GM21737 (cell line): ENCODE measurements around the gene POLR3A.

Experiments
- ATAC-seq: cut with Tn5 transposase; IDR thresholded peaks from one replicate; pipeline ENCODE4 v1.9.1; 2021; ENCODE audit warnings: mild to moderate bottlenecking, moderate library complexity; ENCODE audit not compliant: unreplicated experiment

The POLR3A gene

GRCh38 chr10:78047314-78047891 lies 18.1 kb upstream of the POLR3A start:
- peak; percentile 57 for ATAC-seq

GRCh38 chr10:78046711-78047269 lies 17.5 kb upstream of the POLR3A start:
- no peak for ATAC-seq

- no peak for ATAC-seq
These were observed 16.5 kb upstream of the POLR3A start for GRCh38 chr10:78045856-78046255.

- no peak for ATAC-seq
These were observed 15.9 kb upstream of the POLR3A start for GRCh38 chr10:78045237-78045636.

GRCh38 chr10:78044699-78045098 lies 15.4 kb upstream of the POLR3A start:
- ATAC-seq: no peak

GRCh38 chr10:78044179-78044578 lies 14.9 kb upstream of the POLR3A start:
- no peak for ATAC-seq

- no peak for ATAC-seq
These were observed 13.4 kb upstream of the POLR3A start for GRCh38 chr10:78042752-78043104.

- ATAC-seq: no peak
These were observed 12.9 kb upstream of the POLR3A start for GRCh38 chr10:78042058-78042751.

- no peak for ATAC-seq
These were observed 12.1 kb upstream of the POLR3A start for GRCh38 chr10:78041170-78042057.

- no peak for ATAC-seq
These were observed 10.4 kb upstream of the POLR3A start for GRCh38 chr10:78039743-78040142.

GRCh38 chr10:78038791-78039547 lies 9.7 kb upstream of the POLR3A start:
- ATAC-seq: no peak

- ATAC-seq: no peak
These were observed 8.8 kb upstream of the POLR3A start for GRCh38 chr10:78038105-78038504.

- ATAC-seq: no peak
These were observed 6.7 kb upstream of the POLR3A start for GRCh38 chr10:78035933-78036583.

GRCh38 chr10:78035437-78035836 lies 6.1 kb upstream of the POLR3A start:
- ATAC-seq: no peak

GRCh38 chr10:78035025-78035424 lies 5.7 kb upstream of the POLR3A start:
- ATAC-seq: no peak

- peak; percentile 80 for ATAC-seq
These were observed 4.5 kb upstream of the POLR3A start, which contains the start of gene RPS24 for GRCh38 chr10:78033637-78034470. RPS24 (plus strand) TSS chr10:78033863; CDS start chr10:78033902, 39 bp downstream.

- ATAC-seq: no peak
These were observed 4.0 kb upstream of the POLR3A start for GRCh38 chr10:78033387-78033636.

- no peak for ATAC-seq
These were observed 662 bp downstream of the POLR3A start for GRCh38 chr10:78028438-78029268.
